HG02798 (cell line): ENCODE measurements around the gene OGFR.

Experiments used
- ATAC-seq: cut with Tn5 transposase; IDR thresholded peaks from one replicate; pipeline ENCODE4 v1.9.1; 2021; ENCODE audit warnings: mild to moderate bottlenecking; ENCODE audit not compliant: unreplicated experiment, poor library complexity

The OGFR gene

DNA sequence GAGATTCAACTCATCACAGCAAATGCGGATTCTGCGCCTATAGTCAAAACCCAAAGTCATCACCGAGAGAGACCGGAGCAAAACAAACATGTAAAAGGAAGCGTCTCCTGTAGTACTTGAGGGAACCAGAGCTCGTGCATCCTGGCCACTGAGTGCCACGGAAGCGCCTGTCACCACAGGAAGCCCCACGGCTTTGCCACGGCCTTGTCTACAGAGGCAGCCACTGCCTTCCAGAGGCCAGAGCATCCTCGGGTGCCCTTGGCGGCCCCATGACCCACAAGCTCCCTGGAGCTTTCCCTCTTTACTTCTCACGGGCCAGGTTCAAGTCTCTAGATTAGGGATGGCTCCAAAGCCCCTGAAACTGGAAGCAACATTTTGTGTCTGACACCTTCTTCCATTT, 49.5 kb downstream of the OGFR start:
- ATAC-seq: no peak

DNA sequence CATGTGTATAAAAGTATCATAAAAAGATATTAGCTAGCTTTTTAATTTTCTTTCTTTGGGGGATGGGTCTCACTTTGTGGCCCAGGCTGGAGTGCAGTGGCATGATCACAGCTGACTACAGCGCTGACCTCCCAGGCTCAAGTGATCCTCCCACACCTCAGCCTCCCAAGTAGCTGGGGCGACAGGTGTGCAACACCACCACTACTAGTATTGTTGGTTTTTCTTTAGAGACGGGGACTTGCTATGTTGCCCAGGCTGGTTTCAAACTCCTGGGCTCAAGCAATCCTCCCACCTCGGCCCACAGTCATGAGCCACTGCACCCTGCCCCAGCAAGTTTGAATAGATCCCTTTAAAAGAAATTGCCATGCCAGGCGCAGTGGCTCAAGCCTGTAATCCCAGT, 50.5 kb downstream of the OGFR start:
- ATAC-seq: no peak

DNA sequence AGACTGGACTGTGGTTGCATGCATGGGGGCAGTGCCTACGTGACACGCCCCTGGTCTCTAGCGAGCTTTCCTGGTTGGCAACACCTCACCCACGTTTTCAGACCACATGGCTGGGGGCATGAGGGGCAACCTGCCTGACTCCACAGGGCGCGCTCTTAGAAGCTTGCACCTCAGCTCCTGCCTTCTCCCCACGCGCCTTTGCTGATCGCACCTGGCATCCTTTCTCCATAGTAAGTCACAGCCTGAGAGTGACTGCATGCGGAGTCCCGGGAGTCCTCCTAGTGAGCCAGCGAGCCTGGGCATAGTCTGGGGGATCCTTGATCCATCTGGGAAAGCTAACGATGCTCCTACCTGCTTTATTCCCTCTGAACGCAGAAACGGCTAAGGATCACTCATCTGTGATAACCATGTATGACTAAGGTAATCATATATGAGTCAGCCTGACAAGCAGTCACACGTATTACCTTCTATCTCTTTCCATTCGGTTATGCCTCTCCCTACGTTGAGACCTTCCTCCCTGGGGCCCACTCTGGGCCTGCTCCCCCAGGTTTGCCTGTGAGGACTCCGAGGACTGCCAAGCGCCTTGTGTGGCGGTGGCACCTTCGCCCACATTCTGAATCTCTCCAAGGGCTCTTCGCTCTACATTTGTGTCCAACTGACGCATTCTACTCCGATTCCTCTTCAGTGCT, 52.4 kb downstream of the OGFR start:
- no peak for ATAC-seq

- ATAC-seq: no peak
Observed at GRCh38 chr20:62858058-62858830, 53.6 kb downstream of the OGFR start.

- ATAC-seq: no peak
Observed at GRCh38 chr20:62859721-62860120, 55.1 kb downstream of the OGFR start.

DNA sequence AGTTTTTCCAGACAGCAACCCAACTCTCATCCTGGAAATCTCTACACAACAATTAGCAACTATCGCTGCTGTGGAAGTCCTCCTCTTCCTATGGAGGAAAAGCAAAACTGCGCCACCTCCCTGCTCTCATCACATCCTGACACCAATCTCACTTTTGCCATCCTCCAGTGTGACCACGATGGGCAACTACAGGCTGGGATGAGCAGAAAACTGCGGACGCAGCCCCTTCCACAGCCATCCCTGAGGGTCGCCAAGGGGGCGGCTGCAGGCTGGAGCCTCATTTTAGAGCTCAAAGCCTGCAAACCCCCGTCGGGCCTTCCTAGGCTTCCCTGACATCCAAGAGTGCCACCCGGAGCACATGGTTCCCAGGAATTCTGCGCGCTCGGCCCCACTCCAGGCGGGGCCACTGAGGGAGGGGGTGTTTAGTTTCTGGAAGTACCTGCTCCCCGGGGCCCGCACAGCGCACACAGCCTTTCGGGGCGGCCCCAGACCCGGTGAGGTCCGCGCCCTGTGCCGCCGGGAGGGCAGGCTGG, 55.8 kb downstream of the OGFR start:
- ATAC-seq: no peak

- ATAC-seq: peak; percentile 36
Observed at GRCh38 chr20:62860924-62861691, 56.5 kb downstream of the OGFR start.

DNA sequence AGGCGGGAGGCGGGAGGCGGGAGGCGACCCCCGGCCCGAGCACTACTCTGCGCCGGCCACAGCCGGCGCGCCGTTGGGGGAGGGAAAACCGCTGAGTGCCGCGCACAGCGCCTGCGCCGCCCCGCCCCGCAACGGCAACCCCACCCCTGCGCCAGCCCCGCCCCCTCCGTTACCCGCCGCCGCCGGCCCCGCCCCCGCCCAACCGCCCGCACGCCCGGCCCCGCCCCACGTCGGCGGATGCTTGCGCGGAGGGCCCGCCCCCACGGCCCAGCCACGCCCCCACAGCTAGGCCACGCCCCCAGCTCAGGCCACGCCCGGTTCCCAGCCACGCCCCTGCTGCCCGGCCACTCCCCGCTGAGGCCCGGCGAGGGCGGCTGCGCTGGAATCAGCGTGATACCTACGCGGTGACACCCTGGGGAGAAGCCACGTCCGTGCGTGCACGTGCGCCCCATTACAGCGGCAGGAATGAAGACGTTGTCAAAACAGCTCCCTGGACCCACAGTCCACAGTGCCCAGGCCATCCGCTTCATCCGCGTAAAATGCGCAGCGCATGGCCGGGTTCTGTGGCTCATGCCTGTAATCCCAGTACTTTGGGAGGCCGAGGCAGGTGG, 57.2 kb downstream of the OGFR start, which contains the start of gene TCFL5:
Gene TCFL5, minus strand, starts transcription at position 97 of the 611 bp plus-strand sequence. CDS start 152 bp downstream, outside the sequence.
- peak; percentile 83 for ATAC-seq
